ENCODE data around the gene SPATA4. TPM values are rescaled to one million over a fixed set of nuclear protein-coding genes. Genes with fewer than 3 reads are reported as not detected.
A peak's percentile ranks its signal among the peaks of the same experiment; 100 is the strongest.

The SPATA4 gene
- polyA plus RNA-seq, 3 donors: not detected

DNA sequence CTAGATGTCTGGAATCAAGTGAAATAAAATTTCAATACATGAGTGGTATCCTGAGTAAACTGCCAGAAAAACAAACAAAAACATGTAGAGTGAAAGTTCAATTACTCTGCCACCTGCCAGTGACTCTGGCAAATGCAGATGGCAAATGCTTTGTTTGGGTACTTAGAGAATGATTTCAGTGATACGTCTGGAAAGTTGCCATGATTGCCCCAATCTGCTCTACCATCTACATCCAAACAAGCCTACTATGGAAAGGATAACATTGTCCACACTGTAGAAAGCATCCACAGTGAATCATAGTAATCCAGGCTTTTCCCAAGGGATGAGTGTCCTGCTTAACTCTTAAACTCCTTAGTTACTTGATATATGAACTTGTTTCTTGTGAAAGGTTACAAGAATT lies 3.4 kb downstream of the SPATA4 start:
- H3K9ac ChIP-seq (ENCODE audit: insufficient read depth, low read length, poor library complexity, severe bottlenecking): no peak overlapping the region
- no peak overlapping the region for H3K4me3 Mint-ChIP-seq
- DNase-seq: no peak
- H3K27ac ChIP-seq (ENCODE audit: low read depth in 1 of 2, low read length in 2 of 2): no peak overlapping the region
- no CpG with 5 or more reads among the region's 1 CpG for WGBS (ENCODE audit: insufficient coverage)
- peaks cover 3 to 6% of the 10 kb centered on the region in 2 donors for H3K27me3 ChIP-seq (ENCODE audit: control insufficient read depth in 2 of 2, insufficient read depth in 2 of 2, low read length in 2 of 2)
- intact Hi-C loops (cut with micrococcal nuclease): no loop called here
- H3K27me3 Mint-ChIP-seq (ENCODE audit: low read depth in 3 of 3): peaks cover 0 to 4% (median 1%) of the 10 kb centered on the region in 3 donors
- H3K36me3 ChIP-seq (replicated peaks in 1 of 2; ENCODE audit: control insufficient read depth in 1 of 2, insufficient read depth in 2 of 2, low read length in 2 of 2): no peaks in the 10 kb centered on the region
- no peaks in the 10 kb centered on the region for H3K9me3 Mint-ChIP-seq
- peaks cover 19 to 24% of the 10 kb centered on the region in 2 donors for H3K4me1 ChIP-seq (ENCODE audit: control insufficient read depth in 1 of 2, insufficient read depth in 2 of 2, low read length in 2 of 2)
- H3K4me3 ChIP-seq (replicated peaks in 1 of 3; ENCODE audit: low read depth in 2 of 3, low read length in 3 of 3): no peak overlapping the region
- H3K79me2 ChIP-seq (ENCODE audit: insufficient read depth, low read length): no peaks in the 10 kb centered on the region
- no peaks in the 10 kb centered on the region for H4K20me1 ChIP-seq (ENCODE audit: insufficient read depth, low read length)
- no peak overlapping the region for H3K4me2 ChIP-seq (replicated peaks; ENCODE audit: extremely low read depth, low read length, poor library complexity, severe bottlenecking)
- no peaks in the 10 kb centered on the region for H3K36me3 Mint-ChIP-seq
- H2AFZ ChIP-seq (ENCODE audit: insufficient read depth, low read depth, low read length, poor library complexity, severe bottlenecking): no peak overlapping the region
- no peaks in the 10 kb centered on the region for H3K9me3 ChIP-seq (replicated peaks in 1 of 2; ENCODE audit: control insufficient read depth in 1 of 2, insufficient read depth in 1 of 2, low read length in 2 of 2)
- peaks cover 28% of the 10 kb centered on the region for H3K4me1 Mint-ChIP-seq
- TF ChIP-seq, protein P1, sequence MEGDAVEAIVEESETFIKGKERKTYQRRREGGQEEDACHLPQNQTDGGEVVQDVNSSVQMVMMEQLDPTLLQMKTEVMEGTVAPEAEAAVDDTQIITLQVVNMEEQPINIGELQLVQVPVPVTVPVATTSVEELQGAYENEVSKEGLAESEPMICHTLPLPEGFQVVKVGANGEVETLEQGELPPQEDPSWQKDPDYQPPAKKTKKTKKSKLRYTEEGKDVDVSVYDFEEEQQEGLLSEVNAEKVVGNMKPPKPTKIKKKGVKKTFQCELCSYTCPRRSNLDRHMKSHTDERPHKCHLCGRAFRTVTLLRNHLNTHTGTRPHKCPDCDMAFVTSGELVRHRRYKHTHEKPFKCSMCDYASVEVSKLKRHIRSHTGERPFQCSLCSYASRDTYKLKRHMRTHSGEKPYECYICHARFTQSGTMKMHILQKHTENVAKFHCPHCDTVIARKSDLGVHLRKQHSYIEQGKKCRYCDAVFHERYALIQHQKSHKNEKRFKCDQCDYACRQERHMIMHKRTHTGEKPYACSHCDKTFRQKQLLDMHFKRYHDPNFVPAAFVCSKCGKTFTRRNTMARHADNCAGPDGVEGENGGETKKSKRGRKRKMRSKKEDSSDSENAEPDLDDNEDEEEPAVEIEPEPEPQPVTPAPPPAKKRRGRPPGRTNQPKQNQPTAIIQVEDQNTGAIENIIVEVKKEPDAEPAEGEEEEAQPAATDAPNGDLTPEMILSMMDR (IDR thresholded peaks at IDR 0.05): no peak
- no peak overlapping the region for H3K27ac Mint-ChIP-seq

DNA sequence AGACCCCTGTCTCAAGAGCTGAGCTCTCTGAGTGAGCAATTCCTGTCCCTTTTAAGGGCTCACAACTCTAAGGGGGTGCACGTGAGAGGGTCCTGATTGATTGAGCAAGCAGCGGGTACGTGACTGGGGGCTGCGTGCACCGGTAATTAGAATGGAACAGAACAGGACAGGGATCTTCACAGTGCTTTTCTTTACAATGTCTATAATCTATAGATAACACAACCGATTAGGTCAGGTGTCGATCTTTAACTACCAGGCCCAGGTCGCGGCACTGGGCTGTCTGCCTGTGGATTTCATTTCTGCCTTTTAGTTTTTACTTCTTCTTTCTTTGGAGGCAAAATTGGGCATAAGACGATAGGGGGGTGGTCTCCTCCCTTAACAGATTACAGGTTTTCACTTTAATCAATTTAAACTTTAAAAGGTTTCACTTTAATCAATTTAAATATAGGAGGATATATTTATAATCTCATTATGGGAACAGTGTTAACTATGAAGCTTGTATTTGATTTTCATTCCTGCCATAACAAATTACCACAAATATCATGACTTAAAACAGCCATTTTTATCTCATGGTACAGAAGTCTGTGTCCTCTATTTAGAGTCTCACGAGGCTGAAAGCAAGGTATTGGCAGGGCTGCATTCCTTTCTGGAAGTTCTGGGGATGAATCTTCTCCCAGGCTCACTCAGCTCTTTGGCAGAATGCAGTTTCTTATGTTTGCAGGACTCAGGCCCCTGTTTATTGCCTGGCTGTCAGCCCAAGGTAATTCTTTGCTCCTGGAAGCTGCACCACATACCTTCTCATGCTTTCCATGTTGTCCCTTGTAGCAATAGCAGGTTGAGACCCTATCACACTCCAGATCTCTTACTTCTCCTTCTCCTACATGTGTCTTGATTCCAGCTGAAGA lies 5.2 kb downstream of the SPATA4 start:
- TF ChIP-seq, protein P1 (IDR thresholded peaks at IDR 0.05): no peak
- Histone ChIP-seq H4K20me1 (ENCODE audit: insufficient read depth, low read length) (no peaks in the 10 kb centered on the region), H2AFZ (ENCODE audit: insufficient read depth, low read depth, low read length, poor library complexity, severe bottlenecking) (peak overlapping the region; percentile 18), H3K9me3 (replicated peaks in 1 of 2; ENCODE audit: control insufficient read depth in 1 of 2, insufficient read depth in 1 of 2, low read length in 2 of 2) (no peaks in the 10 kb centered on the region), H3K79me2 (ENCODE audit: insufficient read depth, low read length) (no peaks in the 10 kb centered on the region), H3K4me1 (ENCODE audit: control insufficient read depth in 1 of 2, insufficient read depth in 2 of 2, low read length in 2 of 2) (peaks cover 13 to 23% of the 10 kb centered on the region in 2 donors), H3K27ac (ENCODE audit: low read depth in 1 of 2, low read length in 2 of 2) (no peak overlapping the region), H3K9ac (ENCODE audit: insufficient read depth, low read length, poor library complexity, severe bottlenecking) (no peak overlapping the region), H3K27me3 (ENCODE audit: control insufficient read depth in 2 of 2, insufficient read depth in 2 of 2, low read length in 2 of 2) (peaks cover 3 to 6% of the 10 kb centered on the region in 2 donors), H3K4me3 (replicated peaks in 1 of 3; ENCODE audit: low read depth in 2 of 3, low read length in 3 of 3) (no peak overlapping the region), H3K36me3 (replicated peaks in 1 of 2; ENCODE audit: control insufficient read depth in 1 of 2, insufficient read depth in 2 of 2, low read length in 2 of 2) (no peaks in the 10 kb centered on the region), H3K4me2 (replicated peaks; ENCODE audit: extremely low read depth, low read length, poor library complexity, severe bottlenecking) (no peak overlapping the region)
- Mint-ChIP-seq H3K27me3 (ENCODE audit: low read depth in 3 of 3) (peaks cover 0 to 4% (median 1%) of the 10 kb centered on the region in 3 donors), H3K36me3 (no peaks in the 10 kb centered on the region), H3K4me1 (peaks cover 22% of the 10 kb centered on the region), H3K27ac (no peak overlapping the region), H3K9me3 (no peaks in the 10 kb centered on the region), H3K4me3 (no peak overlapping the region)
- intact Hi-C loops (cut with micrococcal nuclease): no loop called here
- no peak for DNase-seq
- WGBS (ENCODE audit: insufficient coverage): 100% methylated on average over 1 of the region's 11 CpGs
